HFFc6 (cell line): ENCODE data around the gene NEDD1. TPM values are rescaled to one million over a fixed set of nuclear protein-coding genes. Genes with fewer than 3 reads are reported as not detected.

Experiments
- DNase-seq: peaks from one replicate; pipeline ENCODE4 v3.0.0-alpha.2; 2018
- H3K27ac Mint-ChIP-seq: 2 replicates; pipeline ENCODE4 v1.8.0; 2020; ENCODE audit warnings: mild to moderate bottlenecking, mixed read lengths
- H3K27me3 Mint-ChIP-seq: 2 replicates; pipeline ENCODE4 v1.8.0; 2021; ENCODE audit warnings: mild to moderate bottlenecking, moderate library complexity, mixed read lengths; ENCODE audit not compliant: insufficient read depth
- H3K36me3 Mint-ChIP-seq: 2 replicates; pipeline ENCODE4 v1.8.0; 2021; ENCODE audit warnings: low read depth, mixed read lengths
- H3K4me1 Mint-ChIP-seq: 2 replicates; pipeline ENCODE4 v1.8.0; 2020; ENCODE audit warnings: low read depth, mixed read lengths
- H3K4me3 Mint-ChIP-seq: 2 replicates; pipeline ENCODE4 v1.8.0; 2020; ENCODE audit warnings: mild to moderate bottlenecking, moderate library complexity, mixed read lengths
- H3K9me3 Mint-ChIP-seq: 2 replicates; pipeline ENCODE4 v1.8.0; 2020; ENCODE audit warnings: mild to moderate bottlenecking, mixed read lengths
- CTCF ChIP-seq: fragments of 200-600 bp; sonication (generic); IDR thresholded peaks from 2 replicates; pipeline ENCODE4 v1.5.0; 2021; ENCODE audit warnings: antibody characterized with exemption, mild to moderate bottlenecking
- long read RNA-seq: library from polyadenylated mRNA; unstranded; transcript quantifications from one replicate; pipeline ENCODE4 v2.0.0, GENCODE V29; 2019
- total RNA-seq, 6 experiments: library from RNA; stranded (reverse); fragmentation: NEBNext Ultra II Directional; extraction: Animal tissue kit (Norgen Biotek cat#: 25700); gene quantifications; 2 replicates in 1 of 6; 3 replicates in 5 of 6; pipeline ENCODE4 v1.2.3, GENCODE V29; 2021

The NEDD1 gene, protein sequence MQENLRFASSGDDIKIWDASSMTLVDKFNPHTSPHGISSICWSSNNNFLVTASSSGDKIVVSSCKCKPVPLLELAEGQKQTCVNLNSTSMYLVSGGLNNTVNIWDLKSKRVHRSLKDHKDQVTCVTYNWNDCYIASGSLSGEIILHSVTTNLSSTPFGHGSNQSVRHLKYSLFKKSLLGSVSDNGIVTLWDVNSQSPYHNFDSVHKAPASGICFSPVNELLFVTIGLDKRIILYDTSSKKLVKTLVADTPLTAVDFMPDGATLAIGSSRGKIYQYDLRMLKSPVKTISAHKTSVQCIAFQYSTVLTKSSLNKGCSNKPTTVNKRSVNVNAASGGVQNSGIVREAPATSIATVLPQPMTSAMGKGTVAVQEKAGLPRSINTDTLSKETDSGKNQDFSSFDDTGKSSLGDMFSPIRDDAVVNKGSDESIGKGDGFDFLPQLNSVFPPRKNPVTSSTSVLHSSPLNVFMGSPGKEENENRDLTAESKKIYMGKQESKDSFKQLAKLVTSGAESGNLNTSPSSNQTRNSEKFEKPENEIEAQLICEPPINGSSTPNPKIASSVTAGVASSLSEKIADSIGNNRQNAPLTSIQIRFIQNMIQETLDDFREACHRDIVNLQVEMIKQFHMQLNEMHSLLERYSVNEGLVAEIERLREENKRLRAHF
- total RNA-seq, result 100 to 1,000 TPM in 2 of 6 experiments, 10 to 100 TPM in 4; 51.1 to 106 (median 60.7) TPM
- long read RNA-seq, full-length matches to known transcripts, result 62 of 121 reads
- long read RNA-seq, partial matches to known transcripts, result 22 of 121 reads
- long read RNA-seq, other reads (novel, unspliced or antisense), result 37 of 121 reads

- peaks cover 53% of the 10 kb centered on the region for H3K4me1 Mint-ChIP-seq
- peak; percentile 70 for DNase-seq
- TF ChIP-seq CTCF, result no peak
- no peaks in the 10 kb centered on the region for H3K9me3 Mint-ChIP-seq
- peak within 1 kb of the TSS; percentile 99 for H3K4me3 Mint-ChIP-seq
- no peaks in the 10 kb centered on the region for H3K27me3 Mint-ChIP-seq
- H3K36me3 Mint-ChIP-seq, result peaks cover 21% of the 10 kb centered on the region
- H3K27ac Mint-ChIP-seq, result peak within 1 kb of the TSS; percentile 97
Measured at GRCh38 chr12:96906849-96907670, at the start of gene NEDD1. TSS of gene NEDD1 (plus strand) at chr12:96907257. CDS start at chr12:96909760, 2,503 bp downstream.

DNA sequence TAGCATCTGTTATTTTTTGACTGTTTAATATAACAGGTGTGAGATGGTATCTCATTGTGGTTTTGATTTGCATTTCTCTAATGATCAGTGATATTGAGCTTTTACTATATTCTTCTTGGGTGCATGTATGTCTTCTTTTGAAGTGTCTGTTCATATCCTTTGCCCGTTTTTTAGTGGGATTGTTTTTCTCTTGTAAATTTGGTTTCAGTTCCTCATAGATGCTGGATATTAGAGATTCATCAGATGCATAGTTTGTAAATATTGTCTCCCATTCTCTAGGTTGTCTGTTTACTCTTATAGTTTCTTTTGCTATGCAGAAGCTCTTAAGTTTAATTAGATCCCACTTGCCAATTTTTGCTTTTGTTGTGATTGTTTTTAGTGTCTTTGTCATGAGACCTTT is 48.9 kb upstream of the NEDD1 start:
- TF ChIP-seq CTCF, result no peak
- DNase-seq, result no peak
- Mint-ChIP-seq H3K4me3 (no peak overlapping the region), H3K36me3 (peaks cover 15% of the 10 kb centered on the region), H3K27ac (no peak overlapping the region), H3K9me3 (peaks cover 4% of the 10 kb centered on the region; the same call in 1 of the 2 replicates), H3K4me1 (peaks cover 23% of the 10 kb centered on the region), H3K27me3 (no peaks in the 10 kb centered on the region; the same call in 1 of the 2 replicates)

DNA sequence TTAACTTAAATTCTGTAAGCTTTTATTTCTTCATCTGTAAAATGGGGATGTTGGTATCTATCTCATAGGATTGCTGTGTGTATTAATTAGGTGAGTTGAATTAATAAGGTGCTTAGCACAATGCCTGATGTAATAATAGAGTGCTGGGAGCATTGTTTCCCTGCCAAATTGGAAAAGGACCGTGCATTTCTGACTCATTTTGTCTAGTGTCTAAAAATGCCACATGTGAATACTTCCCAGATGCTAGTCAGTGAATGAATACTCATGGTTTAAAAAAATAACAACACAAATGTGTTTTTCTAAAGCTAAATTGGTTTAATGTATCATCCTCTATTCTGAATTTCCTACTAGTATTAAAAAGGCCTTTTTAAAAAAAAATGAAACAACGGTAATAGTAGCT is 45.4 kb upstream of the NEDD1 start:
- Mint-ChIP-seq H3K27ac (peak overlapping the region; percentile 52), H3K4me3 (peak overlapping the region; percentile 38; the same call in 1 of the 2 replicates), H3K9me3 (no peaks in the 10 kb centered on the region), H3K27me3 (no peaks in the 10 kb centered on the region; the same call in 1 of the 2 replicates), H3K36me3 (peaks cover 11% of the 10 kb centered on the region), H3K4me1 (peaks cover 38% of the 10 kb centered on the region)
- peak; percentile 73 for DNase-seq
- no peak for TF ChIP-seq CTCF

DNA sequence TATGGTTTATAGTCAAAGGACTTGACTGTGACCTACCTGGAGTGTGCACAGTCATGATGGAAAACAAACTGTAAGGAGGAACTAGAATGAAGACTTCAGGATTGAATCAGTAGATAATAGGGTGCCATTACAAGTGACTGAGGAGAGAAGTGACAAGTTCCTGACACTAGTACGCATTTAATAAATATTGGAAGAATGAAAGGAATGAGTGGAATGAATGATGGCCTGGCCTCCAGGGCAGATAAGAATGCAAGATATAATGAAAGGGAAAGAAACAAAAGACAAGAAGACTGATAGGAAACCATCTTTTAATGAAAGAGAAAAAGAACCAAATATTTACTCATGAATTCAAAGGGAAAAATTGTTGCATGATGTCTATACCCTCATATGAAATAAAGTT is 44.7 kb upstream of the NEDD1 start:
- peak; percentile 28 for DNase-seq
- TF ChIP-seq CTCF, result no peak
- H3K4me3 Mint-ChIP-seq, result peak overlapping the region; percentile 38
- H3K4me1 Mint-ChIP-seq, result peaks cover 38% of the 10 kb centered on the region
- H3K27ac Mint-ChIP-seq, result peak overlapping the region; percentile 52
- no peaks in the 10 kb centered on the region; the same call in 1 of the 2 replicates for H3K27me3 Mint-ChIP-seq
- peaks cover 6% of the 10 kb centered on the region for H3K36me3 Mint-ChIP-seq
- H3K9me3 Mint-ChIP-seq, result no peaks in the 10 kb centered on the region

- no peak overlapping the region for H3K27ac Mint-ChIP-seq
- H3K4me1 Mint-ChIP-seq, result peaks cover 38% of the 10 kb centered on the region
- TF ChIP-seq CTCF, result no peak
- no peaks in the 10 kb centered on the region; the same call in 1 of the 2 replicates for H3K27me3 Mint-ChIP-seq
- H3K9me3 Mint-ChIP-seq, result no peaks in the 10 kb centered on the region
- DNase-seq, result no peak
- H3K36me3 Mint-ChIP-seq, result 0 out of 2 replicates have a peak, but pooled peaks cover 5% of the 10 kb centered on the region
- H3K4me3 Mint-ChIP-seq, result no peak overlapping the region
Measured at GRCh38 chr12:96864335-96864734, 42.7 kb upstream of the NEDD1 start.
